AG09319 (cell line): ENCODE measurements around the gene SLAIN1.

Experiments
- DNase-seq: peaks from one replicate; pipeline ENCODE4 v3.0.0-alpha.2; 2010; ENCODE audit warnings: low read depth; ENCODE audit errors: extremely low read depth
- TF ChIP-seq, protein P1 (sequence below): IDR thresholded peaks from 2 replicates; pipeline ENCODE4 v1.5.1; 2011; ENCODE audit warnings: low read depth, mild to moderate bottlenecking, inconsistent platforms, low read length, moderate library complexity

The SLAIN1 gene

DNA sequence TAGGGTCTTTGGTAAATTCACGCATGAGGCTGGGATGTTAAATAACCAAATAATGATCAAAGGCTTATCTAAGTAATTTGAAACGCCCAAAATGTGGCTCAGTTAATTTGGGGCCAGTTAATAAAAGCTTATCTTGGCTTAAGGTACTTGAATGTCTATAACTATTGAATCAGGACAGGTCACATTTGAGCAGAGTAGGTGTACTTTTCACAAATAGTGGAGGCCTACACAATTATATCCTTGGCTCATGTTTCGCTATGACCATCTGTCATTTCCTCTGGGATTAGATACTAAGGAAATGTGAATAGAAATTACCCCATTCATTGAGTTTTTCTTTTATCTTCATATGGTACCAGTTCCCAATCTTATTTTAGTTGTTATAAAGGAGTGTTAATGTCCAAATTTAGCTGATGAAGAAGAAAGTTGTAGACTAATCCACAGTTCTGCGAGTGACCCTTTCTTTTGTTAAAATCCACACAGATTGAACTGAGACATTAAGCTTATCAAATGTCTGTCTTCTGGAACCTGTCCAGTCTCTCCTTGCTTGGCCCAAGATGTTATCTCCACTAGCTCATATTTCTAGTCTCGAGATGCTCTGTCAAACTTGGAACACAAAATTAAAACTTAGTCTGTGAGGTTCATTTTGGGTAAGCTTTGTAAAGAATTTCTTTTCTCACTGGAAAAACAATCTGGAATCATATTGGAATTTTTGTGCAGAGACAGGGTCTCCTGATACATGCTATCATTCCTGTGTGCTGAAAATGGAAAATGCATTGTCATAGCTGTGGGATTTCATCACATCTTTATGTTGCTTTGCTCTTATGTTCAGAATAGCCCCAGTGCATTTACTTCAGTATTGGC lies 31.0 kb downstream of the SLAIN1 start:
- TF ChIP-seq, protein P1, sequence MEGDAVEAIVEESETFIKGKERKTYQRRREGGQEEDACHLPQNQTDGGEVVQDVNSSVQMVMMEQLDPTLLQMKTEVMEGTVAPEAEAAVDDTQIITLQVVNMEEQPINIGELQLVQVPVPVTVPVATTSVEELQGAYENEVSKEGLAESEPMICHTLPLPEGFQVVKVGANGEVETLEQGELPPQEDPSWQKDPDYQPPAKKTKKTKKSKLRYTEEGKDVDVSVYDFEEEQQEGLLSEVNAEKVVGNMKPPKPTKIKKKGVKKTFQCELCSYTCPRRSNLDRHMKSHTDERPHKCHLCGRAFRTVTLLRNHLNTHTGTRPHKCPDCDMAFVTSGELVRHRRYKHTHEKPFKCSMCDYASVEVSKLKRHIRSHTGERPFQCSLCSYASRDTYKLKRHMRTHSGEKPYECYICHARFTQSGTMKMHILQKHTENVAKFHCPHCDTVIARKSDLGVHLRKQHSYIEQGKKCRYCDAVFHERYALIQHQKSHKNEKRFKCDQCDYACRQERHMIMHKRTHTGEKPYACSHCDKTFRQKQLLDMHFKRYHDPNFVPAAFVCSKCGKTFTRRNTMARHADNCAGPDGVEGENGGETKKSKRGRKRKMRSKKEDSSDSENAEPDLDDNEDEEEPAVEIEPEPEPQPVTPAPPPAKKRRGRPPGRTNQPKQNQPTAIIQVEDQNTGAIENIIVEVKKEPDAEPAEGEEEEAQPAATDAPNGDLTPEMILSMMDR: no peak
- no peak for DNase-seq

DNA sequence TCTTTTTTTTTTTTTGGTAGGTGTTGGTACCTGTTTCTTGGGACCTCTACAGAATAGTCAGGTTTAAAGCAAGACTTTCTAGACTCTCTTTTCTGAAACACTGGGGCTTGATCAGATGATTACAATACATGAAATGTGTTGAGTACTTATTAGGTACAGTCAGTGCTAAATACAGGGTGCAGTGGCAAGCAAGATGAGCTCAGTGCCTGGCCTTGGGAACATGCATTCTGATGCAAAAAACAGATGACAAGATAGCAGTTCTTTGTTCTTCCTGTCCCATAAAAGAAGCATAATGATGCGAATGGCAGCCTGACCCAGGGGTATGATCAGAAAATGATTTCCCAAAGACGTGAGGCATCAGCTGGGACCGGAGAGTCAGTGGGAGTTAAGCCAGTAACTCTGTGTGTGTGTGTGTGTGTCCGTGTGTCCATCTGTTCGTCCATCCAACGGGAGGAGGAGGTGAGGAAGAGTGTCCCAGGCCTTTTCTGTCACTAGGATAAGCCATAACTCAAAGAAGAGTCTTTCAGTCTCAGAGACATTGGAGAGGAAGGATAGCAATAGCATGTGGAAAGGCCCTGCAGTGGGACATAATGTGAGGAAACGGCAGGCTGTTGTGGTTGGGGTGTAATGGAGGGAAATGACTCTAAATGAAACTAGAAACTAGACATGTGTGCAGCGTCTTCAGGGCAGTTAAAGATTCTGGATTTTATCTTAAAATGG lies 32.2 kb downstream of the SLAIN1 start:
- DNase-seq: no peak
- TF ChIP-seq, protein P1: no peak

DNA sequence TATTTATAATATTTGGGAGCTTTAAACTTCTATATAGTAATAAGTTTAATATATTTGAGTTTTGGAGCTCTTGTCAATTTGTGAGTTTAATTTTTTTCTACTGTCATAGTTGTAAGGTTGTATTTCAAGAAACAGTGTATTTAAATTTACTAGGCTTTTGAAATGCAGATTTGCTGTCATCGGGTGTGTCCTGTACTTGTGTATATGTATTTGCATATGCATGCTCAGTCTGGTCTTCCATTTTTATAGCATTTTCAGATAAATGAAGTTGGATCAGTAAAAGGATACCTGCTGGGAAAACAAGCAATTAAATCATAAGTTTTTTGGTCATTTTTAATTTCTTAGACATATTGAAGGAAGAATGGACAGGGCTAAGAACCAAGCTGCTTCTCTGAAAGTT lies 33.1 kb downstream of the SLAIN1 start:
- DNase-seq: no peak
- TF ChIP-seq, protein P1: no peak

DNA sequence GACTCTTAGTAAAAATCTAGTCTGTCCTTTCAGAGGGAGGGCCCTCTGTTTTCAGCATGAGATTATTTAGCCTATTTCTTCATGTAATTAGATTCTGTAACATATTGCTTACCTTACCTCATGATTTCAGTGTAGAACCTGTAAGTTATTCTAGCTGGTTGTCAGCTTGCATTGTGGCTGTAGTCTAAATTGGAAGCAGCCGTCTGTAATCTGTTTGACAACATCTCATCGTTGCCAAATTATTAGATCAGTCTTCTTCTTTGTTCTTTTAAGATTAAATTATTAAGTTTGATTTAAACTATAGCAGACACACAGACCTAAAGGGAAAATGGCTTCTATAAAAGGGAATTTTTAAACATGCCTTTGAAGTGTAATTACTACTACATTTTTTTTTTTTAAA lies 34.8 kb downstream of the SLAIN1 start:
- no peak for DNase-seq
- TF ChIP-seq, protein P1: no peak

DNA sequence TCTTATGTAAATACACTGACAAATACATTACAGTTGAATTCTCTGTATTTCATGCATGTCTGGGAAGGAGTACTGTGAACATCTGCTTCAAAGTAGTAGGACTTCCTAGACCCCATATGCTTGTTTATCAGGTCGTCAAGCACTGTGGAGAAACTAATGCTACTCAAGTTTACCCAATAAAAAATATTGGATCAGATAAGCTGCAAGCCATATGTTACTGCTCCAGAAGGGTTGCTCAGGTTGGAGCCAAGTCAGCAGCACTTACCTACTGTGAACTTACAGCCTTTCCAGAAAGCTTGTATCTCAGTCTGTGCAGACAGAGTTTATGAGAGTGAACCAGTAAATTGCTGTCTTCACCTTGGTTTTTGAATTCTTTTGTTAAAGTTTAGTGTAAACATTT lies 36.2 kb downstream of the SLAIN1 start:
- no peak for DNase-seq
- TF ChIP-seq, protein P1: no peak

DNA sequence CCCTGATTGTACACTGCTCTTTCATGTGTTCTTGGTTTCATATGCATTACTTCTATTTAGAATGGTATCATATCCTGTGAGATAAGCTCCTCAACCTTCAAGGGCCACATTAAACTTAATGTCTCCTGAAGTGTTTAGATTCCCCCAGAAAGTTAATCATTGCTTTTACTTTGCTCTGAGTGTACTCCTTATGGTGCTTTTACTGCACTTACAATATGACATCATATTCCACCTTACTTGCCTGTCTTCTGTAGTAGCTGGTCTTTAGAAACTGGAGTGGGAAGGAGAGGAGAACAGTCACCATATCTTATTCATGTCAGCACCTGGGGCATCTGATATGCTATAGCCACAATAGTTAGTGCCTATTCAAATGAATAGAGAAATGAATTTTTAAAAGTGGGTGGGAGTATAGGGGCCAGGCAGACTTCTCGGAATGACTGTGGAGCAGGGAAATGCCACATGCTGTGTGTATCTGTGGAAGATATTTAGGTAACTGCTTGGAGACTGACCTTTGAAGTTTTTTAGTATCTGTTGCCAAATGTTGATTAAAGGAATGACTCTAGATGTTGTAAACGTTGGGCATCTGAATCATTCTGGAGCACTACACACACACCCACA lies 40.2 kb downstream of the SLAIN1 start:
- no peak for DNase-seq
- TF ChIP-seq, protein P1: no peak

DNA sequence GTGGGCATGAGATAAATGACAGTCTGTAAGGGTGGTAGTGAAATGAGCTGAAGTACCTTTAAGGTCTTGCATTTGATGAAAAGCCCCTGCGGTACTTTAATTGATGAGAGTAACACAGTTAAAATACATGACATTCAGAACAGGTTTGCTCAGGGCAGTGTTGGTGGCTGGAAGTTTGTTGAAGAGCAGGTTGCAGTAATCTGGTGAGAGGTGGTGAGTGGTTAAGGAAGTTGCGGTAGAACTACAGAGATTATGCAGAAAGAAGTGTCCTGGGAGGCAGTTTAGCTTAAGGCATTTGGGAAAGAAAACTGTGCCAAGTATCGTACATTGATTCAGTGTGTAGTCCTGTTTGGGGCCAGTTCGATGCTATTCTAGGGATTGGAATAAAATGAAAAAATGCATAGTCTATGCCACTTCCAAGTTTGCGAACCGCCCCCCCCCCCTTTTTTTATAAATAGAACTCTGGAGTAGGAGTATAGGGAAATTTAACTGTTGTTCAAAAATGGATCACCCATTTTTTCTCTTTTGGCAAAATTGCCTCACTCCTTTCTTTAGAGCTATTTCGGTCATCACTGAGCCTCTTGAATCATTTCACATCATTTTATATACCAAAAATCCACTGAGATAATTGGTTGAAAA lies 42.7 kb downstream of the SLAIN1 start:
- TF ChIP-seq, protein P1: no peak
- no peak for DNase-seq
